ENCODE data around the gene TTC6.

TTC6 gene

GRCh38 chr14:37595809-37596621 lies 586 bp downstream of the TTC6 start:
- peak overlapping the region; percentile 34; the same call in 1 of the 2 replicates for H2AFZ ChIP-seq (ENCODE audit: low read depth)
- H3K4me2 ChIP-seq = 0 out of 2 replicates have a peak overlapping the region, but pooled peaks have one; percentile 17
- no peaks in the 10 kb centered on the region for H4K20me1 ChIP-seq (ENCODE audit: insufficient read depth)
- no peaks in the 10 kb centered on the region for H3K79me2 ChIP-seq (ENCODE audit: insufficient read depth, low read depth)
- no peaks in the 10 kb centered on the region for H3K36me3 ChIP-seq (ENCODE audit: insufficient read depth)
- no peak overlapping the region for H3K4me3 ChIP-seq (IDR thresholded peaks at IDR 0.05; ENCODE audit: insufficient read depth, low read depth, low read length)
- H3K27me3 ChIP-seq (ENCODE audit: insufficient read depth, low read depth) = no peaks in the 10 kb centered on the region
- TF ChIP-seq CTCF (conservative IDR thresholded peaks at IDR 0.05; ENCODE audit: low read depth, low read length) = no peak
- no peaks in the 10 kb centered on the region for H3K4me1 ChIP-seq (ENCODE audit: low read depth, poor library complexity, severe bottlenecking)
- no peak overlapping the region; the same call in 1 of the 2 replicates for H3K27ac ChIP-seq
- peak overlapping the region; percentile 42; the same call in 1 of the 2 replicates for H3K9ac ChIP-seq

- TF ChIP-seq CTCF (conservative IDR thresholded peaks at IDR 0.05; ENCODE audit: low read depth, low read length) = no peak
- H3K4me2 ChIP-seq = no peak overlapping the region
- H3K27me3 ChIP-seq (ENCODE audit: insufficient read depth, low read depth) = no peaks in the 10 kb centered on the region
- H3K27ac ChIP-seq = no peak overlapping the region
- no peak overlapping the region for H3K4me3 ChIP-seq (IDR thresholded peaks at IDR 0.05; ENCODE audit: insufficient read depth, low read depth, low read length)
- H3K9ac ChIP-seq = no peak overlapping the region
- H4K20me1 ChIP-seq (ENCODE audit: insufficient read depth) = no peaks in the 10 kb centered on the region
- H3K36me3 ChIP-seq (ENCODE audit: insufficient read depth) = no peaks in the 10 kb centered on the region
- no peaks in the 10 kb centered on the region for H3K79me2 ChIP-seq (ENCODE audit: insufficient read depth, low read depth)
- H2AFZ ChIP-seq (ENCODE audit: low read depth) = no peak overlapping the region
- H3K4me1 ChIP-seq (ENCODE audit: low read depth, poor library complexity, severe bottlenecking) = no peaks in the 10 kb centered on the region
Observed at GRCh38 chr14:37596790-37597472, 1.5 kb downstream of the TTC6 start.

GRCh38 chr14:37597538-37597913 lies 2.1 kb downstream of the TTC6 start:
- Histone ChIP-seq H2AFZ (ENCODE audit: low read depth) (no peak overlapping the region), H4K20me1 (ENCODE audit: insufficient read depth) (no peaks in the 10 kb centered on the region), H3K27me3 (ENCODE audit: insufficient read depth, low read depth) (no peaks in the 10 kb centered on the region), H3K27ac (no peak overlapping the region), H3K4me3 (IDR thresholded peaks at IDR 0.05; ENCODE audit: insufficient read depth, low read depth, low read length) (no peak overlapping the region), H3K9ac (no peak overlapping the region), H3K4me2 (no peak overlapping the region), H3K36me3 (ENCODE audit: insufficient read depth) (no peaks in the 10 kb centered on the region), H3K4me1 (ENCODE audit: low read depth, poor library complexity, severe bottlenecking) (no peaks in the 10 kb centered on the region), H3K79me2 (ENCODE audit: insufficient read depth, low read depth) (no peaks in the 10 kb centered on the region)
- no peak for TF ChIP-seq CTCF (conservative IDR thresholded peaks at IDR 0.05; ENCODE audit: low read depth, low read length)

DNA sequence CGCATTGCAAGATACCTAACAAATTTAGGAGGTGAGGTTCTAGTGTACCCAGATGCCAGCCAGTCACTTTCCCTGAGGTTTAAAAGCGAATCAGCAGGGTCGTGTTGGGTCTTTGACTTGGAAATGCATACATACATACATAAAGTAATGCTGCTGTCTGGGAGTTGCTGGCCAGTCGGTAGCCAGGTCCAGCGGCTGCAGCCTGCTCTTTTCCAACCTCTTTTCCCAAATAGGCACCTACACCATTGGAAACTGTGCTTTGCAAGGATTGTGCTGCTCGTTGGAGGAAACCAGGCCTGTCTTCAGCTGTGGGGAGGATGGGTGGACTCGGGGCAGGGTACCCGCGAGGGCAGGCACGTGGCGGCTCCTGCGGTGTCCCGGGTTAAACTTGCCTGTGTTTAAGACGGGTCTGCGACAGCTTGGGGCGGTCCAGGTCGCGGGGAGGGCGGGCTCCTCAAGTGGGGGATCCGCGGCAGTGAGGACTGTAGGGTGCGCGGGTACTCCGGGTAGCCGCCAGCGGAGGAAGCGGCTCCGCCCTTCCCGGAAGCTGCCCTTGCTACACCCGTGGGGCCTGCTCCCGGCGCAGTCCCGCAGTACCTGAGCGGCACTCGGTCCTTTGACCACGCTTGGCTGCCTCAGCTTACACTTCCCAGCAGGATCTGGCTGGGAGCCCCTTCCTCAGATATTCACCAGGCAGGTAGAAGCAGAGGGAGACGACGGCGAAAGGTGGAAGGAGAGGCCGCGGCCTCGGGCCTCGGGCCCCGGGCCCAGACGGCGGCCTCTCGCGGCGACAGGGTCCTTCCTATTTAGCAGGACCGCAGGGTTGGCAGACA lies 2.7 kb downstream of the TTC6 start:
- no peak for TF ChIP-seq CTCF (conservative IDR thresholded peaks at IDR 0.05; ENCODE audit: low read depth, low read length)
- H3K27ac ChIP-seq = no peak overlapping the region
- no peak overlapping the region for H2AFZ ChIP-seq (ENCODE audit: low read depth)
- H3K4me1 ChIP-seq (ENCODE audit: low read depth, poor library complexity, severe bottlenecking) = no peaks in the 10 kb centered on the region
- H3K4me2 ChIP-seq = no peak overlapping the region
- H3K9ac ChIP-seq = no peak overlapping the region
- no peaks in the 10 kb centered on the region for H4K20me1 ChIP-seq (ENCODE audit: insufficient read depth)
- no peaks in the 10 kb centered on the region for H3K36me3 ChIP-seq (ENCODE audit: insufficient read depth)
- no peaks in the 10 kb centered on the region for H3K27me3 ChIP-seq (ENCODE audit: insufficient read depth, low read depth)
- H3K79me2 ChIP-seq (ENCODE audit: insufficient read depth, low read depth) = no peaks in the 10 kb centered on the region
- no peak overlapping the region for H3K4me3 ChIP-seq (IDR thresholded peaks at IDR 0.05; ENCODE audit: insufficient read depth, low read depth, low read length)

Data from KMS-11 (cell line).